Neural cell (in vitro differentiated cells): ENCODE data around the gene IL9R.

Experiments
- CTCF ChIP-seq: fragments of 450-650 bp; IDR thresholded peaks from 2 replicates; pipeline ENCODE4 v1.5.1; 2014; ENCODE audit warnings: antibody characterized with exemption, mild to moderate bottlenecking, moderate library complexity; ENCODE audit not compliant: poor library complexity, severe bottlenecking
- EP300 ChIP-seq: fragments of 450-650 bp; conservative IDR thresholded peaks from 2 replicates; pipeline ENCODE4 v1.6.1; 2014; ENCODE audit warnings: antibody characterized with exemption, mild to moderate bottlenecking, moderate library complexity; ENCODE audit not compliant: poor library complexity, severe bottlenecking
- EZH2 ChIP-seq: fragments of 200-600, 300-800 bp; shearing (Covaris generic), sonication (generic); IDR thresholded peaks from 2 replicates; pipeline ENCODE4 v1.6.1; 2014; ENCODE audit warnings: antibody characterized with exemption, low read length, borderline replicate concordance, mild to moderate bottlenecking; ENCODE audit not compliant: insufficient read depth, poor library complexity, severe bottlenecking
- MXI1 ChIP-seq: fragments of 450-650 bp; conservative IDR thresholded peaks from 2 replicates; pipeline ENCODE4 v1.6.1; 2014; ENCODE audit warnings: antibody characterized with exemption, mild to moderate bottlenecking; ENCODE audit not compliant: poor library complexity, severe bottlenecking
- POLR2AphosphoS5 ChIP-seq: IDR thresholded peaks from 2 replicates; pipeline ENCODE4 v1.6.1; 2012
- REST ChIP-seq: IDR thresholded peaks from 2 replicates; pipeline ENCODE4 v1.6.1; 2012; ENCODE audit warnings: borderline replicate concordance
- SMC3 ChIP-seq: fragments of 450-650 bp; conservative IDR thresholded peaks from 2 replicates; pipeline ENCODE4 v1.6.1; 2014; ENCODE audit warnings: antibody characterized with exemption, mild to moderate bottlenecking, moderate library complexity; ENCODE audit not compliant: poor library complexity
- TAF1 ChIP-seq: IDR thresholded peaks from 2 replicates; pipeline ENCODE4 v1.6.1; 2012; ENCODE audit warnings: low read depth

GRCh38 chrX:155997436-155997835 is at the start of gene IL9R:
- TF ChIP-seq CTCF (no peak), EZH2 (no peak), EP300 (no peak), TAF1 (no peak), MXI1 (no peak), POLR2AphosphoS5 (no peak), REST (no peak), SMC3 (no peak)
